Measurements from ENCODE around the gene PXDN.

Gene PXDN

GRCh38 chr2:1640301-1641135, 103.8 kb downstream of the PXDN start:
- Mint-ChIP-seq H3K36me3 (ENCODE audit: low read depth) (peaks cover 55% of the 10 kb centered on the region), H3K27me3 (ENCODE audit: low read depth) (no peaks in the 10 kb centered on the region), H3K4me1 (peaks cover 23% of the 10 kb centered on the region), H3K27ac (peak overlapping the region in 2 of 3 experiments; percentile 59 to 79), H3K4me3 (no peak overlapping the region), H3K9me3 (no peaks in the 10 kb centered on the region)
- TF ChIP-seq CTCF (IDR thresholded peaks at IDR 0.05; ENCODE audit: unreplicated experiment in 3 of 3), result no peak

- peaks cover 63% of the 10 kb centered on the region for H3K36me3 Mint-ChIP-seq (ENCODE audit: low read depth)
- H3K4me1 Mint-ChIP-seq, result peaks cover 23% of the 10 kb centered on the region
- TF ChIP-seq CTCF (IDR thresholded peaks at IDR 0.05; ENCODE audit: unreplicated experiment in 3 of 3), result no peak
- no peaks in the 10 kb centered on the region for H3K27me3 Mint-ChIP-seq (ENCODE audit: low read depth)
- H3K27ac Mint-ChIP-seq, result no peak overlapping the region
- no peaks in the 10 kb centered on the region for H3K9me3 Mint-ChIP-seq
- no peak overlapping the region for H3K4me3 Mint-ChIP-seq
Measured at GRCh38 chr2:1639086-1639858, 105.0 kb downstream of the PXDN start.

DNA sequence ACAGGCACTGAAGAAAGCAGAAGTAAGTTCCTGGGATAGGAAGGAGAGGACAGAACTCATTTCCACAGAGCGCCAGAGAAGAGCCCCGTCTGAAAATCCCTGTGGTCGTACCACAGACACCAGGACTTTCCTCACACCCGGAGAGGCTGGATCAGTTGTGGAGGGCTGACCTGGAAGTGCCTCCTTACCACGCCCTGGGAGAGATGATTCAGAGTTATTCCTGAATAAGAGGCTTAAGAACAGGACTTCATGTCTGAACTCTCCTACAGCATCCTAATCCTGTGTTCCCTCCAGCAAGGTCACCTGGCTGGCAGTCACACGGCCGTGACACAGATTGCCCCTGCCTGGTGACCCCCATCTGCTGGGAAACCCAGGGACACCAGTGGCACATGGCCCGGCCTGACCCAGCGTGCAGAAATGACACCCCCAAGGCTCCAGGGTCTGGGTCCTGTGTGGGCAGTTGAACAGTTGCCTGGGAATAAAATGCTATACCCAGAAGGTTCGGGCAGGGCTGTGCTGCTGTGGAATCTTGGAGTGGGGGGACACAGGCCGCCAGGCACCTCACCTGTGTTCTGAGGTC, 105.9 kb downstream of the PXDN start:
- peaks cover 58% of the 10 kb centered on the region for H3K36me3 Mint-ChIP-seq (ENCODE audit: low read depth)
- TF ChIP-seq CTCF (IDR thresholded peaks at IDR 0.05; ENCODE audit: unreplicated experiment in 3 of 3), result no peak
- H3K4me1 Mint-ChIP-seq, result peaks cover 24% of the 10 kb centered on the region
- H3K9me3 Mint-ChIP-seq, result no peaks in the 10 kb centered on the region
- H3K27ac Mint-ChIP-seq, result no peak overlapping the region
- no peaks in the 10 kb centered on the region for H3K27me3 Mint-ChIP-seq (ENCODE audit: low read depth)
- no peak overlapping the region for H3K4me3 Mint-ChIP-seq

DNA sequence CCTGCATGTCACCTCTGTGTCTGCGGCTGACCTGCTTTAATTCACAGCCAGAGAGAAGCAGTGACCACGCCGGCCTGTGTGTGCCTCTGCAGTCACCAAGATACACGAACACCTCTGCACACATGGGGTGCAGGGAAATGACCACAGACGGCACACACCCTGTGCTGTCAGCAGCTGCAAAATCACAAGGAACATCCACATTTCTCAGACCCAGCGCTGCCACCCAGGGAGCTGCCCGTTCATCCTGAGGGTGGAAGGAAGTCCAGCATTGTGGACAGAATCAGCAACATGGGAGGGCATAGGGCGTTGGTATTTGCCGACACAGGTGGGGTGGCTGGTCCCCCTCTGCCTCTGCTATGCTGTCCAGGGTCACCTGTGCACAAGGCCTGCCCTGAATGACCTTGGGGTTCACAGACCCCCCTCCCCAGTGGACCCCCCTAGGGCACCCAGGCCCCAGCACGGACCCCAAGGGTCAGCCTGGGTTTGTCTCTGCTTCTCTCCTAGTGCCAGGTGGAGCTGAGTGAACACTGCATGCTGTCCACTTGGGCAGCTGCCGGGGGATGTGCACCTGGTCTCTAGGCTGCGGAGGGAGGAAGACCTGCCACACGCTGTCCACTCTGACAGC, 107.4 kb downstream of the PXDN start:
- no peak overlapping the region for H3K27ac Mint-ChIP-seq
- H3K9me3 Mint-ChIP-seq, result no peaks in the 10 kb centered on the region
- no peaks in the 10 kb centered on the region for H3K27me3 Mint-ChIP-seq (ENCODE audit: low read depth)
- no peak overlapping the region for H3K4me3 Mint-ChIP-seq
- H3K4me1 Mint-ChIP-seq, result peaks cover 21% of the 10 kb centered on the region
- peaks cover 58% of the 10 kb centered on the region for H3K36me3 Mint-ChIP-seq (ENCODE audit: low read depth)
- TF ChIP-seq CTCF (IDR thresholded peaks at IDR 0.05; ENCODE audit: unreplicated experiment in 3 of 3), result no peak

GRCh38 chr2:1635823-1636222, 108.5 kb downstream of the PXDN start:
- Mint-ChIP-seq H3K4me3 (no peak overlapping the region), H3K4me1 (peaks cover 17% of the 10 kb centered on the region), H3K27me3 (ENCODE audit: low read depth) (no peaks in the 10 kb centered on the region), H3K36me3 (ENCODE audit: low read depth) (peaks cover 61% of the 10 kb centered on the region), H3K27ac (no peak overlapping the region), H3K9me3 (peaks cover 3% of the 10 kb centered on the region)
- TF ChIP-seq CTCF (IDR thresholded peaks at IDR 0.05; ENCODE audit: unreplicated experiment in 3 of 3), result no peak

All from nephron (organoid).